C4-2B (cell line): ENCODE results near the gene ZNF212.

ENCODE experiments used
- H3K27ac ChIP-seq: fragments of 450-650 bp; 2 replicates; pipeline ENCODE4 v1.5.1; 2017
- CTCF ChIP-seq: fragments of 450-650 bp; conservative IDR thresholded peaks from 2 replicates; pipeline ENCODE4 v1.5.1; 2017; ENCODE audit warnings: mild to moderate bottlenecking
- ZFX ChIP-seq: fragments of 450-650 bp; IDR thresholded peaks from 2 replicates; pipeline ENCODE4 v1.6.1; 2017

Gene ZNF212

GRCh38 chr7:149284343-149284742 lies 44.9 kb downstream of the ZNF212 start:
- peak overlapping the region; percentile 68 for H3K27ac ChIP-seq
- TF ChIP-seq CTCF (no peak), ZFX (no peak)

GRCh38 chr7:149284850-149285585 lies 45.6 kb downstream of the ZNF212 start:
- TF ChIP-seq CTCF = no peak
- no peak for TF ChIP-seq ZFX
- H3K27ac ChIP-seq = peak overlapping the region; percentile 68

GRCh38 chr7:149285603-149286002 lies 46.2 kb downstream of the ZNF212 start:
- peak overlapping the region; percentile 68 for H3K27ac ChIP-seq

GRCh38 chr7:149286811-149287400 lies 47.5 kb downstream of the ZNF212 start:
- TF ChIP-seq CTCF (no peak), ZFX (no peak)
- peak overlapping the region; percentile 2; the same call in 1 of the 2 replicates for H3K27ac ChIP-seq

More at GRCh38 chr7:149285603-149286002, 46.2 kb downstream of the ZNF212 start:
- TF ChIP-seq CTCF (no peak), ZFX (no peak)

GRCh38 chr7:149287622-149288021 lies 48.2 kb downstream of the ZNF212 start:
- TF ChIP-seq ZFX (no peak), CTCF (no peak)
- H3K27ac ChIP-seq = peak overlapping the region; percentile 2; the same call in 1 of the 2 replicates

- no peak overlapping the region for H3K27ac ChIP-seq
- no peak for TF ChIP-seq CTCF
- TF ChIP-seq ZFX = no peak
Measured at GRCh38 chr7:149289262-149289661, 49.8 kb downstream of the ZNF212 start.

- TF ChIP-seq CTCF (no peak), ZFX (no peak)
- H3K27ac ChIP-seq = no peak overlapping the region
Measured at GRCh38 chr7:149289856-149290255, 50.4 kb downstream of the ZNF212 start.
